H9 (cell line): ENCODE measurements around the gene CROCC2. TPM values are rescaled to one million over a fixed set of nuclear protein-coding genes. Genes with fewer than 3 reads are reported as not detected.

Experiments
- DNase-seq: peaks from one replicate; pipeline ENCODE4 v3.0.0-alpha.2; 2017
- H2AFZ ChIP-seq: one replicate; pipeline ENCODE4 v1.6.1; 2013; ENCODE audit warnings: mild to moderate bottlenecking, low read length, control low read depth, moderate library complexity
- H2AK5ac ChIP-seq: 2 replicates; pipeline ENCODE4 v1.6.1; 2013; ENCODE audit warnings: low read length, control low read depth, mixed read lengths; ENCODE audit not compliant: insufficient read length
- H2BK120ac ChIP-seq: one replicate; pipeline ENCODE4 v1.6.1; 2013; ENCODE audit warnings: low read depth, mild to moderate bottlenecking, low read length, control low read depth, inconsistent platforms; ENCODE audit not compliant: poor library complexity, severe bottlenecking
- H2BK12ac ChIP-seq: 2 replicates; pipeline ENCODE4 v1.6.1; 2013; ENCODE audit warnings: low read length, control low read depth, mixed read lengths, low read depth; ENCODE audit not compliant: insufficient read length
- H2BK15ac ChIP-seq: 2 replicates; pipeline ENCODE4 v1.6.1; 2013; ENCODE audit warnings: low read depth, low read length, control low read depth
- H2BK20ac ChIP-seq: one replicate; pipeline ENCODE4 v1.6.1; 2013; ENCODE audit warnings: low read depth, mild to moderate bottlenecking, low read length, control low read depth, inconsistent platforms; ENCODE audit not compliant: poor library complexity, severe bottlenecking
- H2BK5ac ChIP-seq: 2 replicates; pipeline ENCODE4 v1.6.1; 2013; ENCODE audit warnings: low read length, control low read depth, mixed read lengths; ENCODE audit not compliant: insufficient read length
- H3K14ac ChIP-seq: 2 replicates; pipeline ENCODE4 v1.6.1; 2013; ENCODE audit warnings: low read length, control low read depth; ENCODE audit not compliant: insufficient read depth
- H3K18ac ChIP-seq: 2 replicates; pipeline ENCODE4 v1.6.1; 2013; ENCODE audit warnings: low read depth, mild to moderate bottlenecking, mixed read lengths, low read length, control low read depth; ENCODE audit not compliant: insufficient read length
- H3K23ac ChIP-seq: 2 replicates; pipeline ENCODE4 v1.6.1; 2013; ENCODE audit warnings: low read length, control low read depth, mixed read lengths, low read depth; ENCODE audit not compliant: insufficient read length
- H3K23me2 ChIP-seq: 2 replicates; pipeline ENCODE4 v1.6.1; 2013; ENCODE audit warnings: low read depth, mild to moderate bottlenecking, mixed read lengths, low read length, control low read depth; ENCODE audit not compliant: insufficient read length, poor library complexity, severe bottlenecking
- H3K27ac ChIP-seq: 2 replicates; pipeline ENCODE4 v1.5.1; 2013; ENCODE audit warnings: low read length, control low read depth, mixed read lengths, low read depth; ENCODE audit not compliant: insufficient read length
- H3K27me3 ChIP-seq: 2 replicates; pipeline ENCODE4 v1.6.1; 2013; ENCODE audit warnings: low read length, control low read depth, inconsistent platforms; ENCODE audit not compliant: insufficient read depth
- H3K4ac ChIP-seq: 2 replicates; pipeline ENCODE4 v1.6.1; 2013; ENCODE audit warnings: low read depth, mild to moderate bottlenecking, control low read depth, inconsistent platforms, low read length, moderate library complexity
- H3K4me1 ChIP-seq: 2 replicates; pipeline ENCODE4 v1.6.1; 2013; ENCODE audit warnings: low read length, control low read depth, inconsistent platforms; ENCODE audit not compliant: insufficient read depth
- H3K4me2 ChIP-seq: 2 replicates; pipeline ENCODE4 v1.6.1; 2013; ENCODE audit warnings: low read length, control low read depth, mixed read lengths; ENCODE audit not compliant: insufficient read length, insufficient read depth
- H3K56ac ChIP-seq: 2 replicates; pipeline ENCODE4 v1.6.1; 2013; ENCODE audit warnings: low read depth, mild to moderate bottlenecking, mixed read lengths, low read length, control low read depth; ENCODE audit not compliant: insufficient read length
- H3K79me1 ChIP-seq: 2 replicates; pipeline ENCODE4 v1.6.1; 2013; ENCODE audit warnings: low read depth, mild to moderate bottlenecking, moderate library complexity, low read length, control low read depth, inconsistent platforms; ENCODE audit not compliant: insufficient read depth, poor library complexity, severe bottlenecking
- H3K79me2 ChIP-seq: 2 replicates; pipeline ENCODE4 v1.6.1; 2013; ENCODE audit warnings: low read length, control low read depth, inconsistent platforms; ENCODE audit not compliant: insufficient read depth
- H3K9ac ChIP-seq: 2 replicates; pipeline ENCODE4 v1.6.1; 2013; ENCODE audit warnings: low read length, control low read depth, mixed read lengths; ENCODE audit not compliant: insufficient read length; ENCODE audit errors: extremely low read depth
- H3K9me3 ChIP-seq: one replicate; pipeline ENCODE4 v1.6.1; 2013; ENCODE audit warnings: low read depth, low read length, inconsistent platforms; ENCODE audit not compliant: control insufficient read depth
- H3T11ph ChIP-seq: one replicate; pipeline ENCODE4 v1.6.1; 2013; ENCODE audit warnings: mild to moderate bottlenecking, low read length, control low read depth, inconsistent platforms
- H4K20me1 ChIP-seq: one replicate; pipeline ENCODE4 v1.6.1; 2013; ENCODE audit not compliant: control insufficient read depth, insufficient read length, insufficient read depth
- H4K5ac ChIP-seq: 2 replicates; pipeline ENCODE4 v1.6.1; 2013; ENCODE audit warnings: low read depth, mild to moderate bottlenecking, mixed read lengths, low read length, control low read depth; ENCODE audit not compliant: insufficient read length
- H4K8ac ChIP-seq: replicated peaks from 2 replicates; pipeline ENCODE4 v1.6.1; 2013; ENCODE audit warnings: low read length, control low read depth, mixed read lengths, low read depth; ENCODE audit not compliant: insufficient read length
- H4K91ac ChIP-seq: 2 replicates; pipeline ENCODE4 v1.6.1; 2013; ENCODE audit warnings: low read depth, mild to moderate bottlenecking, moderate library complexity, mixed read lengths, low read length, control low read depth; ENCODE audit not compliant: insufficient read length
- H3K27ac Mint-ChIP-seq, 3 experiments: 2 replicates in 2 of 3; 3 replicates in 1 of 3; pipeline ENCODE4 v1.8.0; 2020 to 2021; ENCODE audit warnings: mixed read lengths in 3 of 3, mild to moderate bottlenecking in 1 of 3, moderate library complexity in 1 of 3
- H3K27me3 Mint-ChIP-seq: 2 replicates; pipeline ENCODE4 v1.8.0; 2021; ENCODE audit warnings: low read depth, mild to moderate bottlenecking, moderate library complexity, mixed read lengths
- H3K36me3 Mint-ChIP-seq, 3 experiments: 2 replicates in 2 of 3; 3 replicates in 1 of 3; pipeline ENCODE4 v1.8.0; 2020 to 2021; ENCODE audit warnings: low read depth in 3 of 3, mixed read lengths in 3 of 3; ENCODE audit not compliant: insufficient read depth in 1 of 3
- H3K4me1 Mint-ChIP-seq, 2 experiments: 2 replicates each; pipeline ENCODE4 v1.8.0; 2020; ENCODE audit warnings: mixed read lengths in 2 of 2
- H3K4me3 Mint-ChIP-seq, 2 experiments: 2 replicates in 1 of 2; 3 replicates in 1 of 2; pipeline ENCODE4 v1.8.0; 2020 to 2021; ENCODE audit warnings: mild to moderate bottlenecking in 2 of 2, mixed read lengths in 2 of 2, moderate library complexity in 1 of 2
- H3K9me3 Mint-ChIP-seq, 2 experiments: 2 replicates in 1 of 2; 3 replicates in 1 of 2; pipeline ENCODE4 v1.8.0; 2020; ENCODE audit warnings: mild to moderate bottlenecking in 2 of 2, mixed read lengths in 2 of 2, moderate library complexity in 1 of 2
- CTCF ChIP-seq: fragments of 200-600 bp; sonication (generic); conservative IDR thresholded peaks from 3 replicates; pipeline ENCODE4 v1.8.0; 2021; ENCODE audit warnings: antibody characterized with exemption, mild to moderate bottlenecking
- WGBS: extraction: QIAGEN DNeasy Blood & Tissue Kit; methylation state at CpG from one replicate; pipeline ENCODE4 v1.1.7; 2013; ENCODE audit warnings: missing lambda C conversion rate, low lambda C conversion rate, mixed read lengths; ENCODE audit not compliant: insufficient read length; ENCODE audit errors: extremely low coverage; 5-methylcytosine and 5-hydroxymethylcytosine counted together
- total RNA-seq: library from RNA; stranded (reverse); gene quantifications from 2 replicates; pipeline ENCODE4 v1.2.1, GENCODE V29; 2021

Gene CROCC2
- total RNA-seq, 1 experiment from 2014 or later: not detected

GRCh38 chr2:241020201-241020600 is 114.1 kb downstream of the CROCC2 start:
- no peaks in the 10 kb centered on the region for H3K27me3 ChIP-seq
- no peaks in the 10 kb centered on the region for H3K79me2 ChIP-seq
- no peak overlapping the region for H3K14ac ChIP-seq
- H3K23ac ChIP-seq: no peak overlapping the region
- Mint-ChIP-seq H3K27ac (no peak overlapping the region), H3K9me3 (peaks cover 15 to 22% of the 10 kb centered on the region in 2 experiments), H3K27me3 (peaks cover 2% of the 10 kb centered on the region), H3K4me3 (no peak overlapping the region), H3K4me1 (peaks cover 3 to 4% of the 10 kb centered on the region in 2 experiments; a peak in 3 of 4 replicates), H3K36me3 (peaks cover 0 to 4% (median 3%) of the 10 kb centered on the region in 3 experiments; a peak in 2 of 7 replicates)
- H3K18ac ChIP-seq: no peak overlapping the region
- no peak overlapping the region for H2BK12ac ChIP-seq
- H2BK15ac ChIP-seq: no peak overlapping the region
- no peak overlapping the region for H4K5ac ChIP-seq
- no peak overlapping the region for H2BK5ac ChIP-seq
- H3T11ph ChIP-seq: no peak overlapping the region
- H4K91ac ChIP-seq: no peak overlapping the region
- no peaks in the 10 kb centered on the region for H3K23me2 ChIP-seq
- H3K27ac ChIP-seq: no peak overlapping the region
- no peak for TF ChIP-seq CTCF
- H3K79me1 ChIP-seq: no peaks in the 10 kb centered on the region
- H3K4ac ChIP-seq: no peak overlapping the region
- H2BK120ac ChIP-seq: no peak overlapping the region
- no peaks in the 10 kb centered on the region for H4K20me1 ChIP-seq
- no peak overlapping the region for H3K56ac ChIP-seq
- H3K9me3 ChIP-seq: no peaks in the 10 kb centered on the region
- no CpG with 5 or more reads among the region's 10 CpGs for WGBS
- no peak overlapping the region for H2BK20ac ChIP-seq
- H2AFZ ChIP-seq: no peak overlapping the region
- no peak overlapping the region for H3K4me2 ChIP-seq
- H2AK5ac ChIP-seq: no peak overlapping the region
- H4K8ac ChIP-seq: no peak overlapping the region
- H3K4me1 ChIP-seq: no peaks in the 10 kb centered on the region
- H3K9ac ChIP-seq: no peak overlapping the region
- no peak for DNase-seq
